Large intestine (tissue), 3 donors: ENCODE measurements around the gene CAMKV. TPM values are rescaled to one million over a fixed set of nuclear protein-coding genes. Genes with fewer than 3 reads are reported as not detected.

ENCODE experiments used
- DNase-seq, 2 donors: peaks; one replicate each; pipeline versions ENCODE4 v3.0.0 to v3.0.0-alpha.2; 2013
- H3K27ac ChIP-seq: one replicate; pipeline ENCODE4 v1.5.1; 2013; ENCODE audit warnings: low read length
- H3K27me3 ChIP-seq: 2 replicates; pipeline ENCODE4 v1.6.1; 2013; ENCODE audit warnings: low read length; ENCODE audit not compliant: control insufficient read depth, insufficient read depth
- H3K36me3 ChIP-seq: 2 replicates; pipeline ENCODE4 v1.6.1; 2013; ENCODE audit warnings: low read length; ENCODE audit not compliant: control insufficient read depth, insufficient read depth
- H3K4me1 ChIP-seq: one replicate; pipeline ENCODE4 v1.6.1; 2013; ENCODE audit warnings: low read length; ENCODE audit not compliant: control insufficient read depth, insufficient read depth
- H3K4me3 ChIP-seq: one replicate; pipeline ENCODE4 v1.5.1; 2013; ENCODE audit warnings: low read length
- H3K9me3 ChIP-seq: one replicate; pipeline ENCODE4 v1.6.1; 2013; ENCODE audit warnings: mild to moderate bottlenecking, low read depth, low read length, moderate library complexity; ENCODE audit not compliant: control insufficient read depth
- WGBS: methylation state at CpG from one replicate; pipeline ENCODE4 v1.1.5; 2013; ENCODE audit warnings: low lambda C conversion rate; ENCODE audit not compliant: insufficient coverage; 5-methylcytosine and 5-hydroxymethylcytosine counted together
- polyA plus RNA-seq: library from polyadenylated mRNA; unstranded; fragments of 120-200 nt; gene quantifications from one replicate; pipeline ENCODE4 v1.2.1, GENCODE V29; 2013

CAMKV gene
- polyA plus RNA-seq, 1 donor, result 21.2 TPM

- H3K27ac ChIP-seq, result no peak overlapping the region
- H3K36me3 ChIP-seq, result peaks cover 42% of the 10 kb centered on the region
- no peaks in the 10 kb centered on the region for H3K9me3 ChIP-seq
- no CpG with 5 or more reads among the region's 9 CpGs for WGBS
- peaks cover 12% of the 10 kb centered on the region for H3K4me1 ChIP-seq
- no peaks in the 10 kb centered on the region for H3K27me3 ChIP-seq
- no peak for DNase-seq
- H3K4me3 ChIP-seq, result no peak overlapping the region
Measured at GRCh38 chr3:49895791-49896190, 26.1 kb upstream of the CAMKV start.

- Histone ChIP-seq H3K4me3 (no peak overlapping the region), H3K36me3 (peaks cover 14% of the 10 kb centered on the region), H3K27me3 (no peaks in the 10 kb centered on the region), H3K9me3 (no peaks in the 10 kb centered on the region), H3K27ac (no peak overlapping the region), H3K4me1 (peaks cover 15% of the 10 kb centered on the region)
- no peak for DNase-seq
- WGBS, result 80% methylated on average over 2 of the region's 10 CpGs
Measured at GRCh38 chr3:49889296-49889695, 19.6 kb upstream of the CAMKV start.

- no peaks in the 10 kb centered on the region for H3K9me3 ChIP-seq
- no peaks in the 10 kb centered on the region for H3K27me3 ChIP-seq
- peak; percentile 58 to 67 for DNase-seq
- H3K27ac ChIP-seq, result peak overlapping the region; percentile 67
- H3K4me1 ChIP-seq, result peaks cover 23% of the 10 kb centered on the region
- no peak overlapping the region for H3K4me3 ChIP-seq
- H3K36me3 ChIP-seq, result peaks cover 14% of the 10 kb centered on the region
Measured at GRCh38 chr3:49886922-49887265, 17.2 kb upstream of the CAMKV start.

GRCh38 chr3:49883998-49884397, 14.3 kb upstream of the CAMKV start:
- no CpG with 5 or more reads among the region's 4 CpGs for WGBS
- Histone ChIP-seq H3K36me3 (no peaks in the 10 kb centered on the region), H3K4me1 (peaks cover 41% of the 10 kb centered on the region), H3K27ac (no peak overlapping the region), H3K4me3 (no peak overlapping the region), H3K9me3 (no peaks in the 10 kb centered on the region), H3K27me3 (no peaks in the 10 kb centered on the region)
- DNase-seq, result peak in 1 of 2 donors; percentile 28

- Histone ChIP-seq H3K9me3 (no peaks in the 10 kb centered on the region), H3K4me3 (no peak overlapping the region), H3K27ac (peak overlapping the region; percentile 25), H3K27me3 (no peaks in the 10 kb centered on the region), H3K36me3 (no peaks in the 10 kb centered on the region), H3K4me1 (peaks cover 43% of the 10 kb centered on the region)
- DNase-seq, result no peak
- no CpG with 5 or more reads among the region's 6 CpGs for WGBS
Measured at GRCh38 chr3:49882166-49882565, 12.5 kb upstream of the CAMKV start.

- WGBS, result no CpG with 5 or more reads among the region's 6 CpGs
- H3K4me3 ChIP-seq, result no peak overlapping the region
Measured at GRCh38 chr3:49880581-49881315, 11.0 kb upstream of the CAMKV start.

GRCh38 chr3:49879721-49880120, 10.0 kb upstream of the CAMKV start:
- H3K27me3 ChIP-seq, result no peaks in the 10 kb centered on the region
- H3K9me3 ChIP-seq, result no peaks in the 10 kb centered on the region
- WGBS, result no CpG with 5 or more reads among the region's 2 CpGs
- no peak overlapping the region for H3K27ac ChIP-seq
- H3K4me3 ChIP-seq, result no peak overlapping the region
- no peak for DNase-seq
- H3K36me3 ChIP-seq, result no peaks in the 10 kb centered on the region
- peaks cover 36% of the 10 kb centered on the region for H3K4me1 ChIP-seq

More at GRCh38 chr3:49880581-49881315, 11.0 kb upstream of the CAMKV start:
- H3K27me3 ChIP-seq, result no peaks in the 10 kb centered on the region
- H3K27ac ChIP-seq, result no peak overlapping the region
- H3K4me1 ChIP-seq, result peaks cover 36% of the 10 kb centered on the region
- DNase-seq, result peak in 1 of 2 donors; percentile 48
- H3K36me3 ChIP-seq, result no peaks in the 10 kb centered on the region
- no peaks in the 10 kb centered on the region for H3K9me3 ChIP-seq

- Histone ChIP-seq H3K27me3 (no peaks in the 10 kb centered on the region), H3K4me1 (peaks cover 46% of the 10 kb centered on the region), H3K36me3 (no peaks in the 10 kb centered on the region), H3K9me3 (no peaks in the 10 kb centered on the region), H3K27ac (no peak overlapping the region), H3K4me3 (no peak overlapping the region)
- DNase-seq, result no peak
Measured at GRCh38 chr3:49878686-49879085, 9.0 kb upstream of the CAMKV start.

- no peaks in the 10 kb centered on the region for H3K9me3 ChIP-seq
- WGBS, result no CpG with 5 or more reads among the region's 2 CpGs
- no peaks in the 10 kb centered on the region for H3K27me3 ChIP-seq
- peaks cover 55% of the 10 kb centered on the region for H3K4me1 ChIP-seq
- no peak overlapping the region for H3K4me3 ChIP-seq
- no peaks in the 10 kb centered on the region for H3K36me3 ChIP-seq
- H3K27ac ChIP-seq, result no peak overlapping the region
- DNase-seq, result no peak
Measured at GRCh38 chr3:49877716-49878115, 8.0 kb upstream of the CAMKV start.

- Histone ChIP-seq H3K4me3 (no peak overlapping the region), H3K36me3 (no peaks in the 10 kb centered on the region), H3K27me3 (no peaks in the 10 kb centered on the region), H3K27ac (no peak overlapping the region), H3K9me3 (no peaks in the 10 kb centered on the region), H3K4me1 (peaks cover 55% of the 10 kb centered on the region)
- DNase-seq, result no peak
- WGBS, result no CpG with 5 or more reads among the region's 5 CpGs
Measured at GRCh38 chr3:49876567-49876966, 6.9 kb upstream of the CAMKV start.

- Histone ChIP-seq H3K4me3 (no peak overlapping the region), H3K27me3 (peaks cover 14% of the 10 kb centered on the region), H3K4me1 (peaks cover 51% of the 10 kb centered on the region), H3K27ac (peak overlapping the region; percentile 90), H3K9me3 (no peaks in the 10 kb centered on the region), H3K36me3 (no peaks in the 10 kb centered on the region)
- peak; percentile 91 to 96 for DNase-seq
- WGBS, result no CpG with 5 or more reads among the region's 8 CpGs
Measured at GRCh38 chr3:49873623-49874022, 3.9 kb upstream of the CAMKV start.
